ENCODE results near the gene DPT.

DNA sequence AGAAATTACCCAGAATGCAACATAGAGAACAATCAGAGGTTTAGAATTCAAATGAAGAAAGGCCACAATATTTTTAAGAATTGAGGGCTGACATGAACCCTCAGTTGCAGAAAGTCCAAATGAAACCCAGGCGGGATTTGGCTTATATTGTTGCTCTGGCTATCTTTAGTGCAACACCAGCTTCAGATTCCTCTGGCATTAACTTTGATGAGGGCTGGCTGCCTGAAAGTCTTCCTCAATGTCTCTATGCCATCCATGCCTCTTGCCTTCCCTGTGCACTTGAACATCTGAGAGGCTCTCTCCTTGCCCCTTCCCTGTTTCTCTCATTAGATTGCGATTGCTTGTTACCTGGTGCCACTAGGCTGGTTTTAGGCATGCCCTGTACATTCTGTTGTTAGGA, 31.2 kb upstream of the DPT start:
- TF ChIP-seq CTCF (IDR thresholded peaks at IDR 0.05): no peak
- TF ChIP-seq POLR2A (IDR thresholded peaks at IDR 0.05): no peak
